GM12878 (cell line): ENCODE measurements around the gene NOS2. TPM values are rescaled to one million over a fixed set of nuclear protein-coding genes. Genes with fewer than 3 reads are reported as not detected.

Experiments
- CREB1 ChIP-seq: IDR thresholded peaks from 2 replicates; pipeline ENCODE4 v1.6.1; 2012; ENCODE audit warnings: low read depth, mild to moderate bottlenecking, inconsistent platforms
- EGR1 ChIP-seq, 2 experiments: IDR thresholded peaks; 1 replicate in 1 of 2; 2 replicates in 1 of 2; pipeline ENCODE4 v1.6.1; 2011 to 2012; ENCODE audit warnings: low read depth in 2 of 2, low read length in 2 of 2, borderline replicate concordance in 1 of 2, mild to moderate bottlenecking in 1 of 2, moderate library complexity in 1 of 2
- ETV6 ChIP-seq, 2 experiments: fragments of 450-650 bp in 1 of 2; IDR thresholded peaks in 1 of 2; conservative IDR thresholded peaks in 1 of 2; 2 replicates each; pipeline ENCODE4 v1.6.1; 2014; ENCODE audit warnings: antibody characterized with exemption in 1 of 2, borderline replicate concordance in 1 of 2, low read depth in 1 of 2, mild to moderate bottlenecking in 1 of 2, moderate library complexity in 1 of 2
- MYC ChIP-seq: IDR thresholded peaks from 2 replicates; pipeline ENCODE4 v1.6.1; 2011; ENCODE audit warnings: mild to moderate bottlenecking, low read length, moderate library complexity, inconsistent platforms; ENCODE audit not compliant: insufficient read depth, insufficient replicate concordance, insufficient read length, severe bottlenecking
- SIX5 ChIP-seq: IDR thresholded peaks from 2 replicates; pipeline ENCODE4 v1.6.1; 2011; ENCODE audit warnings: mild to moderate bottlenecking, low read depth, low read length, moderate library complexity; ENCODE audit not compliant: severe bottlenecking
- SUPT20H ChIP-seq: IDR thresholded peaks from 2 replicates; pipeline ENCODE4 v1.6.1; 2011; ENCODE audit warnings: low read depth, mild to moderate bottlenecking, low read length, moderate library complexity, borderline replicate concordance; ENCODE audit not compliant: control insufficient read depth
- ZNF592 ChIP-seq: fragments of 450-650 bp; IDR thresholded peaks from 2 replicates; pipeline ENCODE4 v1.6.1; 2017; ENCODE audit warnings: mild to moderate bottlenecking, moderate library complexity
- polyA plus RNA-seq, 11 experiments: library from polyadenylated mRNA; depleted of rRNA in 4 of 11; unstranded in 6 of 11; stranded (reverse) in 5 of 11; fragments of >200 nt; fragmentation: Nextera tagmentation in 4 of 11; fragmentation: Illumina TruSeq in 1 of 11; extraction: Ambion mirVana in 4 of 11; extraction: Trizol in 1 of 11; gene quantifications; 1 replicate in 1 of 11; 2 replicates in 10 of 11; pipeline versions ENCODE4 v1.2.1 to v1.2.3, GENCODE V29; 2011 to 2016; ENCODE audit warnings: inconsistent platforms in 2 of 11, missing spikeins in 2 of 11, low read depth in 1 of 11
- total RNA-seq, 4 experiments: library from RNA; depleted of rRNA in 3 of 4; stranded (reverse); fragments of >200 nt in 3 of 4; fragmentation: Illumina TruSeq in 1 of 4; extraction: Trizol in 1 of 4; gene quantifications; 2 replicates each; pipeline versions ENCODE4 v1.2.1 to v1.2.3, GENCODE V29; 2013 to 2021
- TF ChIP-seq, protein P1 (sequence below): fragments of 450-650 bp; IDR thresholded peaks from 2 replicates; pipeline ENCODE4 v1.6.1; 2017; ENCODE audit warnings: mild to moderate bottlenecking, moderate library complexity
- TF ChIP-seq, protein P2 (sequence below): fragments of 450-650 bp; IDR thresholded peaks from 2 replicates; pipeline ENCODE4 v1.6.1; 2014; ENCODE audit warnings: mild to moderate bottlenecking
- TF ChIP-seq, protein P3 (sequence below): fragments of 450-650 bp; IDR thresholded peaks from 2 replicates; pipeline ENCODE4 v1.6.1; 2017; ENCODE audit warnings: mild to moderate bottlenecking
- TF ChIP-seq, protein P4 (sequence below): fragments of 150-350 bp; IDR thresholded peaks from 2 replicates; pipeline ENCODE4 v1.6.1; 2016; ENCODE audit warnings: low read depth, low read length

NOS2 gene
- total and polyA plus RNA-seq, 10 of the 15 experiments (the other 5 are each of a cell fraction or from before 2014, with no cell fraction given): 0.01 to 0.05 (median 0.01) TPM; not detected in 7

- TF ChIP-seq, protein P1, sequence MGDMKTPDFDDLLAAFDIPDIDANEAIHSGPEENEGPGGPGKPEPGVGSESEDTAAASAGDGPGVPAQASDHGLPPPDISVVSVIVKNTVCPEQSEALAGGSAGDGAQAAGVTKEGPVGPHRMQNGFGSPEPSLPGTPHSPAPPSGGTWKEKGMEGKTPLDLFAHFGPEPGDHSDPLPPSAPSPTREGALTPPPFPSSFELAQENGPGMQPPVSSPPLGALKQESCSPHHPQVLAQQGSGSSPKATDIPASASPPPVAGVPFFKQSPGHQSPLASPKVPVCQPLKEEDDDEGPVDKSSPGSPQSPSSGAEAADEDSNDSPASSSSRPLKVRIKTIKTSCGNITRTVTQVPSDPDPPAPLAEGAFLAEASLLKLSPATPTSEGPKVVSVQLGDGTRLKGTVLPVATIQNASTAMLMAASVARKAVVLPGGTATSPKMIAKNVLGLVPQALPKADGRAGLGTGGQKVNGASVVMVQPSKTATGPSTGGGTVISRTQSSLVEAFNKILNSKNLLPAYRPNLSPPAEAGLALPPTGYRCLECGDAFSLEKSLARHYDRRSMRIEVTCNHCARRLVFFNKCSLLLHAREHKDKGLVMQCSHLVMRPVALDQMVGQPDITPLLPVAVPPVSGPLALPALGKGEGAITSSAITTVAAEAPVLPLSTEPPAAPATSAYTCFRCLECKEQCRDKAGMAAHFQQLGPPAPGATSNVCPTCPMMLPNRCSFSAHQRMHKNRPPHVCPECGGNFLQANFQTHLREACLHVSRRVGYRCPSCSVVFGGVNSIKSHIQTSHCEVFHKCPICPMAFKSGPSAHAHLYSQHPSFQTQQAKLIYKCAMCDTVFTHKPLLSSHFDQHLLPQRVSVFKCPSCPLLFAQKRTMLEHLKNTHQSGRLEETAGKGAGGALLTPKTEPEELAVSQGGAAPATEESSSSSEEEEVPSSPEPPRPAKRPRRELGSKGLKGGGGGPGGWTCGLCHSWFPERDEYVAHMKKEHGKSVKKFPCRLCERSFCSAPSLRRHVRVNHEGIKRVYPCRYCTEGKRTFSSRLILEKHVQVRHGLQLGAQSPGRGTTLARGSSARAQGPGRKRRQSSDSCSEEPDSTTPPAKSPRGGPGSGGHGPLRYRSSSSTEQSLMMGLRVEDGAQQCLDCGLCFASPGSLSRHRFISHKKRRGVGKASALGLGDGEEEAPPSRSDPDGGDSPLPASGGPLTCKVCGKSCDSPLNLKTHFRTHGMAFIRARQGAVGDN: no peak; the same call in 1 of the 2 replicates
- no peak for TF ChIP-seq SIX5
- TF ChIP-seq, protein P2, sequence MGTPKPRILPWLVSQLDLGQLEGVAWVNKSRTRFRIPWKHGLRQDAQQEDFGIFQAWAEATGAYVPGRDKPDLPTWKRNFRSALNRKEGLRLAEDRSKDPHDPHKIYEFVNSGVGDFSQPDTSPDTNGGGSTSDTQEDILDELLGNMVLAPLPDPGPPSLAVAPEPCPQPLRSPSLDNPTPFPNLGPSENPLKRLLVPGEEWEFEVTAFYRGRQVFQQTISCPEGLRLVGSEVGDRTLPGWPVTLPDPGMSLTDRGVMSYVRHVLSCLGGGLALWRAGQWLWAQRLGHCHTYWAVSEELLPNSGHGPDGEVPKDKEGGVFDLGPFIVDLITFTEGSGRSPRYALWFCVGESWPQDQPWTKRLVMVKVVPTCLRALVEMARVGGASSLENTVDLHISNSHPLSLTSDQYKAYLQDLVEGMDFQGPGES: no peak
- TF ChIP-seq SUPT20H: no peak
- peak in 1 of 2 experiments; percentile 39; a peak in 1 of 4 replicates for TF ChIP-seq ETV6 (conservative IDR thresholded peaks at IDR 0.05 in 1 of 2, IDR thresholded peaks at IDR 0.05 in 1 of 2; ENCODE audit: borderline replicate concordance in 1 of 2, low read depth in 1 of 2)
- TF ChIP-seq, protein P3, sequence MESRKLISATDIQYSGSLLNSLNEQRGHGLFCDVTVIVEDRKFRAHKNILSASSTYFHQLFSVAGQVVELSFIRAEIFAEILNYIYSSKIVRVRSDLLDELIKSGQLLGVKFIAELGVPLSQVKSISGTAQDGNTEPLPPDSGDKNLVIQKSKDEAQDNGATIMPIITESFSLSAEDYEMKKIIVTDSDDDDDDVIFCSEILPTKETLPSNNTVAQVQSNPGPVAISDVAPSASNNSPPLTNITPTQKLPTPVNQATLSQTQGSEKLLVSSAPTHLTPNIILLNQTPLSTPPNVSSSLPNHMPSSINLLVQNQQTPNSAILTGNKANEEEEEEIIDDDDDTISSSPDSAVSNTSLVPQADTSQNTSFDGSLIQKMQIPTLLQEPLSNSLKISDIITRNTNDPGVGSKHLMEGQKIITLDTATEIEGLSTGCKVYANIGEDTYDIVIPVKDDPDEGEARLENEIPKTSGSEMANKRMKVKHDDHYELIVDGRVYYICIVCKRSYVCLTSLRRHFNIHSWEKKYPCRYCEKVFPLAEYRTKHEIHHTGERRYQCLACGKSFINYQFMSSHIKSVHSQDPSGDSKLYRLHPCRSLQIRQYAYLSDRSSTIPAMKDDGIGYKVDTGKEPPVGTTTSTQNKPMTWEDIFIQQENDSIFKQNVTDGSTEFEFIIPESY: no peak
- no peak for TF ChIP-seq ZNF592
- TF ChIP-seq MYC: no peak
- no peak for TF ChIP-seq CREB1
- TF ChIP-seq EGR1 (IDR thresholded peaks at IDR 0.05; ENCODE audit: borderline replicate concordance in 1 of 2, low read depth in 2 of 2, low read length in 2 of 2): no peak
- TF ChIP-seq, protein P4, sequence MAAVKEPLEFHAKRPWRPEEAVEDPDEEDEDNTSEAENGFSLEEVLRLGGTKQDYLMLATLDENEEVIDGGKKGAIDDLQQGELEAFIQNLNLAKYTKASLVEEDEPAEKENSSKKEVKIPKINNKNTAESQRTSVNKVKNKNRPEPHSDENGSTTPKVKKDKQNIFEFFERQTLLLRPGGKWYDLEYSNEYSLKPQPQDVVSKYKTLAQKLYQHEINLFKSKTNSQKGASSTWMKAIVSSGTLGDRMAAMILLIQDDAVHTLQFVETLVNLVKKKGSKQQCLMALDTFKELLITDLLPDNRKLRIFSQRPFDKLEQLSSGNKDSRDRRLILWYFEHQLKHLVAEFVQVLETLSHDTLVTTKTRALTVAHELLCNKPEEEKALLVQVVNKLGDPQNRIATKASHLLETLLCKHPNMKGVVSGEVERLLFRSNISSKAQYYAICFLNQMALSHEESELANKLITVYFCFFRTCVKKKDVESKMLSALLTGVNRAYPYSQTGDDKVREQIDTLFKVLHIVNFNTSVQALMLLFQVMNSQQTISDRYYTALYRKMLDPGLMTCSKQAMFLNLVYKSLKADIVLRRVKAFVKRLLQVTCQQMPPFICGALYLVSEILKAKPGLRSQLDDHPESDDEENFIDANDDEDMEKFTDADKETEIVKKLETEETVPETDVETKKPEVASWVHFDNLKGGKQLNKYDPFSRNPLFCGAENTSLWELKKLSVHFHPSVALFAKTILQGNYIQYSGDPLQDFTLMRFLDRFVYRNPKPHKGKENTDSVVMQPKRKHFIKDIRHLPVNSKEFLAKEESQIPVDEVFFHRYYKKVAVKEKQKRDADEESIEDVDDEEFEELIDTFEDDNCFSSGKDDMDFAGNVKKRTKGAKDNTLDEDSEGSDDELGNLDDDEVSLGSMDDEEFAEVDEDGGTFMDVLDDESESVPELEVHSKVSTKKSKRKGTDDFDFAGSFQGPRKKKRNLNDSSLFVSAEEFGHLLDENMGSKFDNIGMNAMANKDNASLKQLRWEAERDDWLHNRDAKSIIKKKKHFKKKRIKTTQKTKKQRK: no peak
These were observed 5.3 kb upstream of the NOS2 start (continued) for GRCh38 chr17:27805520-27806146.
